H1 (cell line): ENCODE results near the gene CDH12. TPM values are rescaled to one million over a fixed set of nuclear protein-coding genes. Genes with fewer than 3 reads are reported as not detected.

Source experiments
- BCL11A ChIP-seq, 2 experiments: IDR thresholded peaks; one replicate each; pipeline ENCODE4 v1.6.1; 2011; ENCODE audit warnings: low read depth in 2 of 2, low read length in 2 of 2, mild to moderate bottlenecking in 2 of 2
- GTF2F1 ChIP-seq: IDR thresholded peaks from 2 replicates; pipeline ENCODE4 v1.6.1; 2012; ENCODE audit warnings: low read depth, low read length, improper control_type of control experiment, borderline replicate concordance
- SRF ChIP-seq: IDR thresholded peaks from 2 replicates; pipeline ENCODE4 v1.6.1; 2011; ENCODE audit warnings: mild to moderate bottlenecking, low read depth, low read length, moderate library complexity
- polyA plus RNA-seq, 7 experiments: library from polyadenylated mRNA; depleted of rRNA in 3 of 7; stranded (reverse) in 5 of 7; unstranded in 2 of 7; fragments of >200 nt in 5 of 7; fragments of 200-250 nt in 2 of 7; gene quantifications; 1 replicate in 5 of 7; 2 replicates in 1 of 7; 4 replicates in 1 of 7; pipeline versions ENCODE4 v1.2.1 to v1.2.3, GENCODE V29; 2011 to 2013; ENCODE audit warnings: missing spikeins in 2 of 7, mixed read lengths in 2 of 7
- total RNA-seq: library from RNA; stranded (reverse); fragmentation: NEBNext Ultra II Directional; extraction: Animal tissue kit (Norgen Biotek cat#: 25700); gene quantifications from 2 replicates; pipeline ENCODE4 v1.2.1, GENCODE V29; 2021

CDH12 gene
- total and polyA plus RNA-seq, 2 of the 8 experiments (the other 6 are each of a cell fraction or from before 2014, with no cell fraction given), result 0.03 TPM; not detected in 1

DNA sequence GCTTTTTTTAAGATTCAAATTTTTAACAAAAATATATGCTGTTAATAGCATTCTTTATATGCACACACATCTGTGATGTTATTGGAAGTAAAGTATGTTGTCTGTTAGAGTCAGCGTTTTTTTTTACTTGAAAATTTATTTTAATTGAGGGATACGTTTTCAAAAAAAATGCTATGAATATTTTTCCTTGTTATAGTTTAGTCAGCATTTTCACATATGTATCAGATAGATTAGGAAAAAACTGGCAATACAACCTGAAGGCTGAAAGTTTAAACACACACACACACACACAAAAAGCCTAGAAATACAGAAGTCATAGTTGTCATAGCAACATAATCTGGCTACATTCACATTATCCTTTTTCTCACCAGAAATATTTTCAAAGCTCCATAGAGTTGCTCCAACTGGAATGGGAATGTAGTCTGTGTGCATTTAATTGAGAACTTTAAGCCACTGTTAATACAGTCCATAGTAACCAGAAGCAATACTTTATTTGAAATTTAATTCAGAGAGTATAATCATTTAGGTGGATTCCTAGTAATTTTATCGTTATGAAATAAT, 116.6 kb downstream of the CDH12 start (continued):
- TF ChIP-seq SRF (no peak), BCL11A (IDR thresholded peaks at IDR 0.05; ENCODE audit: low read depth in 2 of 2, low read length in 2 of 2) (no peak), GTF2F1 (no peak)
